ENCODE data around the gene LDB1. TPM values are rescaled to one million over a fixed set of nuclear protein-coding genes. Genes with fewer than 3 reads are reported as not detected.
A peak's percentile ranks its signal among the peaks of the same experiment; 100 is the strongest.

LDB1 gene
- total and polyA plus RNA-seq, 11 donors, result 29.5 to 63.2 (median 45.7) TPM

DNA sequence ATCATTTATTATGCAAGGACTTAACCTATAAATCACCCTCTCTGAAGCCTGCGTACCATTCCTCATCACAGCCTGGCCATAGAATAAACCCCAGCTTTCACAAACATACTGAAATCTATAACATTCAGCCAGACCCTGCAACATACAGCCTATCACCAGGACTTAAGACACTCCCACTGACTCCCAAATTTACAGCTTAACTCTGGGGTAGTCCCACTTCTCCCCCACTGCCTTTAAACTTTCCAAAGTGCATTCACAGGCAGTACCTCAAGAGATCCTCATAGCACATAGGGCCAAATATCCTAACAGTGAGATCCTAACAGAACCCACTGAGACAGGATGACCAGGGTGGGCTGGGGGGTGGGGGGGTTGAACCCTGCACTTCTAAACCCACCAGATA, 3.5 kb downstream of the LDB1 start:
- peaks cover 0 to 3% (median 2%) of the 10 kb centered on the region in 9 donors for H3K36me3 ChIP-seq
- H3K27ac ChIP-seq, result peak overlapping the region; percentile 3 to 99 (median 96)
- peaks cover 6 to 82% (median 67%) of the 10 kb centered on the region in 12 donors for H3K4me1 ChIP-seq
- no peaks in the 10 kb centered on the region for H3K27me3 ChIP-seq
- TF ChIP-seq, protein P1, sequence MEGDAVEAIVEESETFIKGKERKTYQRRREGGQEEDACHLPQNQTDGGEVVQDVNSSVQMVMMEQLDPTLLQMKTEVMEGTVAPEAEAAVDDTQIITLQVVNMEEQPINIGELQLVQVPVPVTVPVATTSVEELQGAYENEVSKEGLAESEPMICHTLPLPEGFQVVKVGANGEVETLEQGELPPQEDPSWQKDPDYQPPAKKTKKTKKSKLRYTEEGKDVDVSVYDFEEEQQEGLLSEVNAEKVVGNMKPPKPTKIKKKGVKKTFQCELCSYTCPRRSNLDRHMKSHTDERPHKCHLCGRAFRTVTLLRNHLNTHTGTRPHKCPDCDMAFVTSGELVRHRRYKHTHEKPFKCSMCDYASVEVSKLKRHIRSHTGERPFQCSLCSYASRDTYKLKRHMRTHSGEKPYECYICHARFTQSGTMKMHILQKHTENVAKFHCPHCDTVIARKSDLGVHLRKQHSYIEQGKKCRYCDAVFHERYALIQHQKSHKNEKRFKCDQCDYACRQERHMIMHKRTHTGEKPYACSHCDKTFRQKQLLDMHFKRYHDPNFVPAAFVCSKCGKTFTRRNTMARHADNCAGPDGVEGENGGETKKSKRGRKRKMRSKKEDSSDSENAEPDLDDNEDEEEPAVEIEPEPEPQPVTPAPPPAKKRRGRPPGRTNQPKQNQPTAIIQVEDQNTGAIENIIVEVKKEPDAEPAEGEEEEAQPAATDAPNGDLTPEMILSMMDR (IDR thresholded peaks at IDR 0.05), result no peak
- no peak for TF ChIP-seq POLR2A (IDR thresholded peaks at IDR 0.05)
- H3K4me3 ChIP-seq, result peak overlapping the region in 9 of 12 donors; percentile 68 to 90 (median 85)
- no peak for DNase-seq
- no peak for ATAC-seq
- intact Hi-C loops (cut with DNase I), result loop anchor here in 6 of 10 donors (5.0 kb wide), 2 partner anchors 44 to 49 kb away; partner anchors contain the start of gene HPS6 (in 4 of the 6)
- 55 to 67% (median 62%) methylated on average over 1 of the region's 1 CpG for WGBS, 4 donors
- no peaks in the 10 kb centered on the region for H3K9me3 ChIP-seq

DNA sequence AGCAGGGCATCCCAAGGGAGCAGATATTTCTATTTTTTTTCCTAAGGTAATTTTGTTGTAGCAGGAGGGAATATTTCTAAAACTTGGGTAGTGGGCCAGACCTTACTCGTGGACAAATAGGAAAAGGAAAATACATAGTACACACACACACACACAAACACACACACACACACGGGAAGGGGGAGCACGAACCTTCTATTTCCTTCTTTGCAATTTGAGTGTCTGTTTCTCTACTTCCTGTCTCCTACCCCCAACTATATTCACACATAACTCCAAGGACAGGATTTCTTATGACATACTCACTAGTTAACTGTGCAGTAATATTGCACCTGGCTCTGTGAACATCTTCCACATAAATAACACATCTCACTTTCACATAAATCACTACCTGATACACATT, 4.4 kb downstream of the LDB1 start:
- H3K4me1 ChIP-seq, result peaks cover 4 to 73% (median 63%) of the 10 kb centered on the region in 12 donors
- intact Hi-C loops (cut with DNase I), result loop anchor here in 6 of 10 donors (5.0 kb wide), 2 partner anchors 43 to 48 kb away; partner anchors contain the start of gene HPS6 (in 4 of the 6)
- H3K4me3 ChIP-seq, result peak overlapping the region in 9 of 12 donors; percentile 65 to 90 (median 81)
- no peak for ATAC-seq
- no peak for DNase-seq
- WGBS, 4 donors, result 0 to 2% (median 1%) methylated on average over 3 of the region's 3 CpGs
- no peaks in the 10 kb centered on the region for H3K9me3 ChIP-seq
- peaks cover 0 to 12% (median 11%) of the 10 kb centered on the region in 9 donors for H3K36me3 ChIP-seq
- TF ChIP-seq, protein P1 (IDR thresholded peaks at IDR 0.05), result no peak
- TF ChIP-seq POLR2A (IDR thresholded peaks at IDR 0.05), result no peak
- H3K27ac ChIP-seq, result peak overlapping the region; percentile 75 to 99 (median 95)
- H3K27me3 ChIP-seq, result no peaks in the 10 kb centered on the region

- intact Hi-C loops (cut with DNase I), result loop anchor here in 7 of 10 donors (5.0 kb wide), 2 partner anchors 43 to 48 kb away; partner anchors contain the start of gene HPS6 (in 4 of the 7)
- peak; percentile 70 to 84 (median 81) for ATAC-seq
Measured at GRCh38 chr10:102114861-102115618, 5.1 kb downstream of the LDB1 start.

More at GRCh38 chr10:102114861-102115618, 5.1 kb downstream of the LDB1 start:
- H3K27me3 ChIP-seq, result no peaks in the 10 kb centered on the region
- peaks cover 4 to 72% (median 63%) of the 10 kb centered on the region in 12 donors for H3K4me1 ChIP-seq
- H3K27ac ChIP-seq, result peak overlapping the region; percentile 75 to 99 (median 95)
- no peaks in the 10 kb centered on the region for H3K9me3 ChIP-seq
- DNase-seq, result peak; percentile 92 to 94 (median 93)
- peak in 1 of 2 donors; percentile 54 for TF ChIP-seq POLR2A (IDR thresholded peaks at IDR 0.05)
- TF ChIP-seq, protein P1 (IDR thresholded peaks at IDR 0.05), result no peak
- H3K4me3 ChIP-seq, result peak overlapping the region; percentile 54 to 90 (median 73)
- 0 to 2% (median 1%) methylated on average over 20 to 23 of the region's 23 CpGs for WGBS, 4 donors
- peaks cover 0 to 19% (median 18%) of the 10 kb centered on the region in 9 donors for H3K36me3 ChIP-seq

Data from heart left ventricle (tissue), 16 donors.